OCI-M2 (cell line): Measurements from ENCODE around the gene CAPN12.
"Not testable (repeated sequence)": the region's sequence is repeated elsewhere in the genome, so short reads cannot be mapped to it uniquely, and the experiment has no call there.

Experiments used
- DNase-seq: peaks from one replicate; lab custom pipeline; 2025; ENCODE audit not compliant: unreplicated experiment; lab: John Stamatoyannopoulos, UW

Gene CAPN12

GRCh38 chr19:38770949-38771275 is 26.6 kb upstream of the CAPN12 start:
- not testable (repeated sequence) for DNase-seq

GRCh38 chr19:38770228-38770948 is 26.1 kb upstream of the CAPN12 start:
- DNase-seq: not testable (repeated sequence)

- no peak for DNase-seq
Observed at GRCh38 chr19:38769635-38770211, 25.4 kb upstream of the CAPN12 start.

- DNase-seq: no peak
Observed at GRCh38 chr19:38766276-38767047, 22.2 kb upstream of the CAPN12 start.

- no peak for DNase-seq
Observed at GRCh38 chr19:38765214-38765613, 20.9 kb upstream of the CAPN12 start.

- no peak for DNase-seq
Observed at GRCh38 chr19:38763795-38764220, 19.5 kb upstream of the CAPN12 start.

GRCh38 chr19:38761884-38762389 is 17.7 kb upstream of the CAPN12 start:
- not testable (repeated sequence) for DNase-seq

GRCh38 chr19:38760805-38761517 is 16.7 kb upstream of the CAPN12 start:
- not testable (repeated sequence) for DNase-seq

GRCh38 chr19:38759590-38760003 is 15.3 kb upstream of the CAPN12 start:
- no peak for DNase-seq

- DNase-seq: not testable (repeated sequence)
Observed at GRCh38 chr19:38754196-38754595, 9.9 kb upstream of the CAPN12 start.

- not testable (repeated sequence) for DNase-seq
Observed at GRCh38 chr19:38753783-38754182, 9.5 kb upstream of the CAPN12 start.

GRCh38 chr19:38745316-38745715 is 1.0 kb upstream of the CAPN12 start:
- no peak for DNase-seq

- no peak for DNase-seq
Observed at GRCh38 chr19:38744874-38745273, 600 bp upstream of the CAPN12 start.

- DNase-seq: no peak
Observed at GRCh38 chr19:38743394-38744297, 628 bp downstream of the CAPN12 start.

- DNase-seq: no peak
Observed at GRCh38 chr19:38742906-38743305, 1.4 kb downstream of the CAPN12 start.

- no peak for DNase-seq
Observed at GRCh38 chr19:38742296-38742695, 2.0 kb downstream of the CAPN12 start.

GRCh38 chr19:38741670-38742069 is 2.6 kb downstream of the CAPN12 start:
- DNase-seq: no peak

- no peak for DNase-seq
Observed at GRCh38 chr19:38740932-38741331, 3.3 kb downstream of the CAPN12 start.

- no peak for DNase-seq
Observed at GRCh38 chr19:38740257-38740592, 4.0 kb downstream of the CAPN12 start.
